GM12872 (cell line): ENCODE data around the gene C1QA.

Source experiments
- CTCF ChIP-seq: IDR thresholded peaks from 3 replicates; pipeline ENCODE4 v1.5.1; 2011; ENCODE audit warnings: low read depth, mild to moderate bottlenecking, low read length, moderate library complexity; ENCODE audit not compliant: insufficient read depth

C1QA gene

GRCh38 chr1:22636927-22637326 is 499 bp downstream of the C1QA start:
- TF ChIP-seq CTCF, result no peak

- no peak for TF ChIP-seq CTCF
These were observed 1.5 kb downstream of the C1QA start for GRCh38 chr1:22637907-22638445.

- no peak for TF ChIP-seq CTCF
These were observed 2.2 kb downstream of the C1QA start for GRCh38 chr1:22638476-22639234.

- TF ChIP-seq CTCF, result 0 out of 3 replicates have a peak, but pooled peaks have one; percentile 3
These were observed 2.9 kb downstream of the C1QA start for GRCh38 chr1:22639286-22639685.

- TF ChIP-seq CTCF, result no peak
These were observed 4.8 kb downstream of the C1QA start for GRCh38 chr1:22641247-22641646.

GRCh38 chr1:22641906-22642636 is 5.6 kb downstream of the C1QA start:
- TF ChIP-seq CTCF, result peak; percentile 91

- TF ChIP-seq CTCF, result no peak
These were observed 7.0 kb downstream of the C1QA start, which contains the start of gene C1QC for GRCh38 chr1:22643381-22643780. Gene C1QC (plus strand): TSS chr1:22643633. CDS start chr1:22644024, 391 bp downstream.
